CD14-positive monocyte (primary cell): Measurements from ENCODE around the gene GCDH. TPM values are rescaled to one million over a fixed set of nuclear protein-coding genes. Genes with fewer than 3 reads are reported as not detected.

Experiments
- DNase-seq, 3 donors: peaks; one replicate each; pipeline ENCODE4 v3.0.0-alpha.2; 2011 to 2022
- H2AFZ ChIP-seq: 2 replicates; pipeline ENCODE4 v1.6.0; 2012; ENCODE audit warnings: mild to moderate bottlenecking, low read depth, low read length, inconsistent platforms; ENCODE audit not compliant: insufficient read depth, poor library complexity, severe bottlenecking
- H3K27ac ChIP-seq, 2 donors: 1 replicate in 1 of 2; 2 replicates in 1 of 2; pipeline ENCODE4 v1.5.1; 2012 to 2013; ENCODE audit warnings: low read length in 2 of 2, control low read depth in 1 of 2, inconsistent platforms in 1 of 2, low read depth in 1 of 2, mild to moderate bottlenecking in 1 of 2
- H3K27me3 ChIP-seq, 2 donors: one replicate each; pipeline versions ENCODE4 v1.6.0 to v1.6.1; 2011 to 2013; ENCODE audit warnings: low read length in 2 of 2; ENCODE audit not compliant: control insufficient read depth in 2 of 2, insufficient read depth in 2 of 2
- H3K36me3 ChIP-seq, 2 donors: replicated peaks in 1 of 2; 1 replicate in 1 of 2; 2 replicates in 1 of 2; pipeline versions ENCODE4 v1.5.1 to v1.6.1; 2012 to 2013; ENCODE audit warnings: low read length in 2 of 2, control low read depth in 1 of 2, inconsistent platforms in 1 of 2, mild to moderate bottlenecking in 1 of 2; ENCODE audit not compliant: insufficient read depth in 2 of 2, control insufficient read depth in 1 of 2
- H3K4me1 ChIP-seq, 2 donors: 1 replicate in 1 of 2; 2 replicates in 1 of 2; pipeline versions ENCODE4 v1.5.1 to v1.6.1; 2012 to 2013; ENCODE audit warnings: low read length in 2 of 2, control low read depth in 1 of 2, inconsistent platforms in 1 of 2, mild to moderate bottlenecking in 1 of 2, moderate library complexity in 1 of 2; ENCODE audit not compliant: insufficient read depth in 2 of 2, control insufficient read depth in 1 of 2
- H3K4me2 ChIP-seq: replicated peaks from 2 replicates; pipeline ENCODE3; 2012; ENCODE audit warnings: low read length, moderate library complexity, mild to moderate bottlenecking; ENCODE audit not compliant: poor library complexity, severe bottlenecking; ENCODE audit errors: extremely low read depth
- H3K4me3 ChIP-seq, 3 experiments: fragments of 200-600 bp in 1 of 3; sonication (generic) in 1 of 3; replicated peaks in 1 of 3; 1 replicate in 2 of 3; 2 replicates in 1 of 3; pipeline ENCODE4 v1.5.1; 2011 to 2013; ENCODE audit warnings: low read length in 3 of 3, mild to moderate bottlenecking in 3 of 3, control low read depth in 2 of 3, low read depth in 2 of 3, inconsistent platforms in 1 of 3, moderate library complexity in 1 of 3
- H3K79me2 ChIP-seq: 2 replicates; pipeline ENCODE4 v1.6.0; 2012; ENCODE audit warnings: mild to moderate bottlenecking, control low read depth, inconsistent platforms, low read length, moderate library complexity; ENCODE audit not compliant: insufficient read depth
- H3K9ac ChIP-seq: 2 replicates; pipeline ENCODE4 v1.6.0; 2017; ENCODE audit warnings: low read length, mild to moderate bottlenecking; ENCODE audit not compliant: insufficient read depth, poor library complexity, severe bottlenecking
- H3K9me3 ChIP-seq, 2 donors: replicated peaks in 1 of 2; 1 replicate in 1 of 2; 2 replicates in 1 of 2; pipeline versions ENCODE4 v1.5.1 to v1.6.1; 2012 to 2013; ENCODE audit warnings: low read length in 2 of 2, control low read depth in 1 of 2; ENCODE audit not compliant: control insufficient read depth in 1 of 2, insufficient read depth in 1 of 2
- H4K20me1 ChIP-seq: 2 replicates; pipeline ENCODE4 v1.6.0; 2012; ENCODE audit warnings: mild to moderate bottlenecking, low read length, control low read depth, moderate library complexity; ENCODE audit not compliant: insufficient read depth
- H3K27ac Mint-ChIP-seq, 7 donors: one replicate each; pipeline ENCODE4 v1.8.0; 2020; ENCODE audit warnings: mild to moderate bottlenecking in 7 of 7, mixed read lengths in 7 of 7, moderate library complexity in 6 of 7, inconsistent platforms in 2 of 7
- H3K27me3 Mint-ChIP-seq, 3 donors: one replicate each; pipeline ENCODE4 v1.8.0; 2021 to 2022; ENCODE audit warnings: low read depth in 3 of 3, mild to moderate bottlenecking in 3 of 3, mixed read lengths in 3 of 3, moderate library complexity in 3 of 3, inconsistent platforms in 1 of 3
- H3K36me3 Mint-ChIP-seq, 2 donors: one replicate each; pipeline ENCODE4 v1.8.0; 2020; ENCODE audit warnings: mixed read lengths in 2 of 2, inconsistent platforms in 1 of 2, mild to moderate bottlenecking in 1 of 2
- H3K4me1 Mint-ChIP-seq: one replicate; pipeline ENCODE4 v1.8.0; 2020; ENCODE audit warnings: mild to moderate bottlenecking, mixed read lengths
- H3K4me3 Mint-ChIP-seq, 2 donors: one replicate each; pipeline ENCODE4 v1.8.0; 2020; ENCODE audit warnings: mild to moderate bottlenecking in 2 of 2, mixed read lengths in 2 of 2, moderate library complexity in 1 of 2
- H3K9me3 Mint-ChIP-seq, 7 donors: one replicate each; pipeline ENCODE4 v1.8.0; 2020 to 2022; ENCODE audit warnings: mixed read lengths in 7 of 7, mild to moderate bottlenecking in 6 of 7, moderate library complexity in 6 of 7, inconsistent platforms in 2 of 7
- CTCF ChIP-seq: fragments of 200-600 bp; IDR thresholded peaks from one replicate; pipeline ENCODE4 v1.8.0; 2022; ENCODE audit warnings: antibody characterized with exemption, mild to moderate bottlenecking
- WGBS: methylation state at CpG from one replicate; pipeline ENCODE4 v1.1.5; 2013; ENCODE audit warnings: missing lambda C conversion rate; ENCODE audit not compliant: insufficient coverage; 5-methylcytosine and 5-hydroxymethylcytosine counted together
- intact Hi-C, 2 donors: fragments of 100-400 bp; cut with micrococcal nuclease; formaldehyde crosslinking; loops; one replicate each; pipeline versions ENCODE4 v1.15.0 to v1.15.1; 2023
- polyA plus RNA-seq, 3 donors: library from polyadenylated mRNA; depleted of rRNA in 1 of 3; unstranded in 2 of 3; stranded (reverse) in 1 of 3; fragments of 300-500 nt in 2 of 3; fragments of >200 nt in 1 of 3; fragmentation: Illumina TruSeq in 2 of 3; gene quantifications; 1 replicate in 2 of 3; 2 replicates in 1 of 3; pipeline ENCODE4 v1.2.3, GENCODE V29; 2012 to 2021

Gene GCDH
- polyA plus RNA-seq, 3 donors, result 7.3 to 30.5 (median 9.6) TPM

- Histone ChIP-seq H4K20me1 (peaks cover 23% of the 10 kb centered on the region), H3K79me2 (peaks cover 60% of the 10 kb centered on the region), H3K4me3 (peak overlapping the region; percentile 50 to 95 (median 77)), H2AFZ (no peak overlapping the region), H3K27ac (peak overlapping the region; percentile 78 to 93), H3K4me1 (peaks cover 26 to 51% of the 10 kb centered on the region in 2 donors), H3K36me3 (peaks cover 48 to 73% of the 10 kb centered on the region in 2 donors), H3K27me3 (no peaks in the 10 kb centered on the region), H3K4me2 (peak overlapping the region; percentile 81), H3K9me3 (no peaks in the 10 kb centered on the region), H3K9ac (peak overlapping the region; percentile 94)
- WGBS, result 60% methylated on average over 1 of the region's 14 CpGs
- no peak for DNase-seq
- Mint-ChIP-seq H3K4me1 (peaks cover 43% of the 10 kb centered on the region), H3K9me3 (no peaks in the 10 kb centered on the region), H3K27ac (peak overlapping the region; percentile 89 to 95 (median 93)), H3K36me3 (peaks cover 63 to 73% of the 10 kb centered on the region in 2 donors), H3K4me3 (peak overlapping the region; percentile 86 to 91), H3K27me3 (no peaks in the 10 kb centered on the region)
- no peak for TF ChIP-seq CTCF
- intact Hi-C loops, result loop anchor here in 1 of 2 donors (5.0 kb wide), 1 partner anchor 205 kb away; the partner anchor contains the start of genes IER2 and STX10
These were observed 56.0 kb downstream of the GCDH start for GRCh38 chr19:12946731-12947496.

GRCh38 chr19:12947702-12948611 is 57.0 kb downstream of the GCDH start:
- intact Hi-C loops, result loop anchor here in 1 of 2 donors (5.0 kb wide), 1 partner anchor 204 kb away; the partner anchor contains the start of genes IER2 and STX10
- Histone ChIP-seq H3K36me3 (peaks cover 53 to 72% of the 10 kb centered on the region in 2 donors), H3K27ac (peak overlapping the region in 1 of 2 donors; percentile 93), H3K9ac (no peak overlapping the region), H3K9me3 (no peaks in the 10 kb centered on the region), H3K79me2 (peaks cover 50% of the 10 kb centered on the region), H3K27me3 (no peaks in the 10 kb centered on the region), H3K4me1 (peaks cover 33 to 56% of the 10 kb centered on the region in 2 donors), H3K4me3 (no peak overlapping the region), H4K20me1 (peaks cover 13% of the 10 kb centered on the region), H2AFZ (no peak overlapping the region), H3K4me2 (no peak overlapping the region)
- WGBS, result 96% methylated on average over 24 of the region's 28 CpGs
- Mint-ChIP-seq H3K27me3 (no peaks in the 10 kb centered on the region), H3K4me1 (peaks cover 44% of the 10 kb centered on the region), H3K27ac (peak overlapping the region; percentile 15 to 84 (median 70)), H3K36me3 (peaks cover 56 to 72% of the 10 kb centered on the region in 2 donors), H3K4me3 (no peak overlapping the region), H3K9me3 (no peaks in the 10 kb centered on the region)
- no peak for TF ChIP-seq CTCF
- DNase-seq, result no peak
